CD4-positive, alpha-beta T cell treated with Interferon alpha-2 for 1 hour (primary cell): ENCODE results near the gene CLEC12A.
"Not testable (repeated sequence)": the region's sequence is repeated elsewhere in the genome, so short reads cannot be mapped to it uniquely, and the experiment has no call there.

Experiments
- DNase-seq, 2 donors: peaks; one replicate each; pipeline ENCODE4 v3.0.0-alpha.2; 2020 to 2022

The CLEC12A gene

DNA sequence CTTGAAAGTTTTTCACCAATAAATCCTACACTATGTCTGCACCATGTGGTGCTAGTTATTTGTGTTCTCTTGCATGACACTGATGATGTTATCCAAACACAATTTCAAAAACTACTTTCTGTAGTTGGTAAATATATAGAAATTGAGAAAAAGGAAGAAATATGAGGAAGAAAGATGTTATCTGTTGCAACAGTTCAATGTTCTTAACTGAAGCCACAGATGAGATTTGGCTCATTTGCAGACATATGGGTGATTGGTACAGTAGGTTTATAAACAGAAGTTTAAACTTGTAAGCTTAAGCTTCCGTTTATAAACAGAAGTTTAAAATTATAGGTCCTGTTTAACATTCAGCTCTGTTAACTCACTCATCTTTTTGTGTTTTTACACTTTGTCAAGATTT lies at the start of gene CLEC12A:
CLEC12A (plus strand) TSS at position 229 of the 400 bp plus-strand sequence. CDS start 188 bp downstream, outside the sequence.
- DNase-seq, result no peak

DNA sequence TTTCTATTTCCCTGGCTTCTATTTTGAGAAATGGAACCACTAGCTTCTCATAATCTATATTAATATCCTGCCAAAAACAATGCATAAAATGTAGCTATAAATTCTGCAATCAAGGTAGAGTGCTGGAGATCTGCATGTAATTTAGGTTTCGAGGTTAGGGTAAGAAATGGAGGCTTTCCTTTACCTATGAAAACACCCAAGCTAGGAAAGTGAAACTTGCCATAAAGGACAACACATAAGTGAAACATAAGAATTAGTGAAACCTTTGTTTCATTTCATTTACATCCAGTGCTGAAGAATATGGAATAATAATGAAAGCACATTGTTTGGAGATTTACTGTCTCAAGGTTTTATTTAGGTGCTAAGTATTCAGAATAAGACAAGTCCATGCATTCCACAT lies 48.8 kb upstream of the CLEC12A start:
- no peak for DNase-seq

- DNase-seq, result peak; percentile 20 to 66
Observed at GRCh38 chr12:9925705-9926393, 45.4 kb upstream of the CLEC12A start.

- DNase-seq, result no peak
Observed at GRCh38 chr12:9926876-9927275, 44.3 kb upstream of the CLEC12A start.

- no peak for DNase-seq
Observed at GRCh38 chr12:9928607-9929006, 42.6 kb upstream of the CLEC12A start.

DNA sequence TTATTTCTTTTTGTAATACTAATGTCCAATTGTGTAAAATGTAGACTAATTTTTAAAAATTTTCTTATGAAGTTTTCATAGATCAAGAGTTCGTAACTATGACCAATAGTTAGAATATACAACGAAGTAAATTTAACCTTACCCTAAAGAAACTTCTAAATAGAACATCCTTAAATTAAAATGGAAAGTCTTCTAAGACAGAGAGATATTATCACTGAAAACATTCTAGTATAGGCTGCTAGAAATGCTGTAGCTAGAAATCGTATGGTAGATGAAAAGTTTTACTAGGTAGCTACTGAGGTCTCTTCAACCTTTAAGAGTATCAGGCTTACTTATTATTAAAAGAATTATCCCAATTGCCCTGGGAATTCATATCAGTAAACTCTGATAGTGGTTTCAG lies 40.0 kb upstream of the CLEC12A start:
- DNase-seq, result no peak

- no peak for DNase-seq
Observed at GRCh38 chr12:9932270-9932669, 38.9 kb upstream of the CLEC12A start, which contains the start of gene CLEC2A. CLEC2A (minus strand) TSS chr12:9932370; CDS start chr12:9932329, 41 bp downstream.

- DNase-seq, result no peak
Observed at GRCh38 chr12:9933958-9934357, 37.3 kb upstream of the CLEC12A start.

DNA sequence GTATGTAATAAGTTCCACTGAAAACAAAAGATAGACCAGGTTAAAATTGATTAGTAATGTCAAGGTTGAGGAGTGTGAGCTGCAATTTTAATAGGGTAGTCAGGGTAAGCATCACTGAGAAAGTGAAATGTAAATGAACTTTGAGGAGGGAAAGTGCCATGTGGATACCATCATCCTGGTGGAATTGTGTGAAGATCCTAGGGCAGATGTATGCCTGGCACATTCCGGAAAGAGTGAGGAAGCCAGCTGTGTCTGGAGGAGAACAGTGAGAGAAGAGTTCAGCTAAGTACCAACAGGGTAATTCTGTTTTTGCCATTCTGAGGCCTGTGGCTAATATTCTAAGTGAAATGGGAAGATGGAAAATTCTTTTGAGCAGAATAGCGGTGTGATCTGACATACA lies 36.2 kb upstream of the CLEC12A start:
- DNase-seq, result no peak

GRCh38 chr12:9936591-9936990 lies 34.6 kb upstream of the CLEC12A start:
- no peak for DNase-seq

GRCh38 chr12:9940375-9940774 lies 30.8 kb upstream of the CLEC12A start:
- DNase-seq, result peak in 1 of 2 donors; percentile 42

GRCh38 chr12:9941838-9942237 lies 29.4 kb upstream of the CLEC12A start:
- DNase-seq, result no peak

- peak; percentile 21 to 71 for DNase-seq
Observed at GRCh38 chr12:9943240-9943639, 28.0 kb upstream of the CLEC12A start.

- no peak for DNase-seq
Observed at GRCh38 chr12:9944391-9944790, 26.8 kb upstream of the CLEC12A start.

GRCh38 chr12:9947674-9948073 lies 23.5 kb upstream of the CLEC12A start:
- peak in 1 of 2 donors; percentile 8 for DNase-seq

GRCh38 chr12:9948606-9949296 lies 22.5 kb upstream of the CLEC12A start:
- peak; percentile 16 to 45 for DNase-seq

DNA sequence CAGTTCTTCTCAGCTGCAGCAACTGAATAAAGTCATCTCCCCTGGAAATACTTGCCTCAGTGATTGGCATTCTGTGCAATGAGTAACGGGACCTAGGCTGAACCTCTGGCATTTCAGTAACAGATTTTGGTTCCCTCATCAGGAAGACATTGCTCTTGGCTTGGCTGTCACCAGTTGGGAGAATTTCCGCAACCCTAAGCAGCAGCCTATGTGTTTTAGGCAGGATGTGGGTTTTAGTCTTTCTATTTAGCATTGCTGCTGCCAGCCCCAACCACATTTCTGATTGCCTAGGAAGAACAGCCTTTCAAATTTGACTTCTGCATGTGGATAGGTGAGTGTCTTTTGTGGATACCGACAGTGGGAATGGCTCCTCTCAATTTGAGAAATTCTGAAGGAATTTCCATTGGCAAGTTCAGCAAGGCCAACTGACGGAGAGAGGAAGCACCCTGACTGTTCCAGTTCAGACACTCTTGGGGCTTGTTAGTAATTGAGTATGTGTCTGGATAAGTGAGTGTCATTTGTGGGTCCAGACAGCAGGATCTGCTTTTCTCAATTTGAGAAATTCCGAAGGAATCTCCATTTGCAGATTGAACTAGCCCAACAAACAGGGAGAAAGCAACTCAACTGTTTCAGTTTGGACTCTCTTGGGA lies 20.1 kb upstream of the CLEC12A start:
- peak; percentile 33 to 59 for DNase-seq

DNA sequence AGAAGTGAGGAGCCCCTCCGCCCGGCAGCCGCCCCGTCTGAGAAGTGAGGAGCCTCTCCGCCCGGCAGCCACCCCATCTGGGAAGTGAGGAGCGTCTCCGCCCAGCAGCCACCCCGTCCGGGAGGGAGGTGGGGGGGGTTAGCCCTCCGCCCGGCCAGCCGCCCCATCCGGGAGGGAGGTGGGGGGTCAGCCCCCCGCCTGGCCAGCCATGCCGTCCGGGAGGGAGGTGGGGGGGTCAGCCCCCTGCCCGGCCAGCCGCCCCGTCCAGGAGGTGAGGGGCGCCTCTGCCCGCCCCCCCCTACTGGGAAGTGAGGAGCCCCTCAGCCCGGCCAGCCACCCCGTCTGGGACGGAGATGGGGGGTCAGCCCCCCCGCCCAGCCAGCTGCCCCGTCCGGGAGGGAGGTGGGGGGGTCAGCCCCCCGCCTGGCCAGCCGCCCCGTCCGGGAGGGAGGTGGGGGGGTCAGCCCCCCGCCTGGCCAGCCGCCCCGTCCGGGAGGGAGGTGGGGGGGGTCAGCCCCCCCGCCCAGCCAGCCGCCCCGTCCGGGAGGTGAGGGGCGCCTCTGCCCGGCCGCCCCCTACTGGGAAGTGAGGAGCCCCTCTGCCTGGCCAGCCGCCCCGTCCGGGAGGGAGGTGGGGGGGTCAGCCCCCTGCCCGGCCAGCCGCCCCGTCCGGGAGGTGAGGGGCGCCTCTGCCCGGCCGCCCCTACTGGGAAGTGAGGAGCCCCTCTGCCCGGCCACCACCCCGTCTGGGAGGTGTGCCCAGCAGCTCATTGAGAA lies 18.1 kb upstream of the CLEC12A start:
- not testable (repeated sequence) for DNase-seq

DNA sequence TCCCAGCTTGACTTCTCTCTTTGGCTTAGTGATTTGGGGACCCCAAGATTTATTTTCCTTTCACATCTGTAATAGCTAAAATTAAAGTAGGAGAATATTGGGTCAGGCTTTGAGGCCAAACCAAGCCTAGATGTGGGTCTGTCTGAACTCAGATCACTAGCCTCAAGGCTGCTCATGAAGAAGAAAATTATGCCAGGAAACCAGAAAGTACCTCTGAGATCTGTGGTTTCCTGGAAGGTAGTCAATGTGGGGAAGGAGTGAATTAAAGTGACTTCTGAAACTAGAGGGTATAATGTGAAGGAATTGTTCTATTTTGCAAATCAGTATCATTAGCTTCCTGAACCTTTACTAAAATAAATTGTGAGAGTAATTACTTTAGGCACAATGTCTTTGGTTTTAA lies 13.4 kb upstream of the CLEC12A start:
- peak; percentile 17 to 69 for DNase-seq

- no peak for DNase-seq
Observed at GRCh38 chr12:9960590-9960989, 10.6 kb upstream of the CLEC12A start.

DNA sequence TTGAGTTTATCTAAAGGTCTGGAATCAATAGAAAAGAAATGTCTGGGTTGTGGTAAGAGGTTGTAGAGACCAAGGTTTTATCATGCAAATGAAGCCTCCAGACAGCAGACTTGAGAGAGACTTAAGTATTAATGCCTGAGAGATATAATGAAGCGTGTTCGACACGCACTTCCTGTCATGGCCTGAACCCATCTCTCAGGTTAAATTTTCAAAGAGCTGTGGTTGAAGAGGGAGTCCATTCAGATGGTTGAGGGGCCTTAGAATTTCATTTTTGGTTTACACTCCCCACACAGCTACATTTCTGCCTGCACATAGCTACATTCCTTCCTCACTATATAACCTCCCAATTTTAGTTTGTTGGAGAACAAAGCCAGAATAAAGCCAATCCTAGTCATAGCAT lies 10.1 kb upstream of the CLEC12A start:
- no peak for DNase-seq

- DNase-seq, result no peak
Observed at GRCh38 chr12:9961901-9962300, 9.3 kb upstream of the CLEC12A start.

DNA sequence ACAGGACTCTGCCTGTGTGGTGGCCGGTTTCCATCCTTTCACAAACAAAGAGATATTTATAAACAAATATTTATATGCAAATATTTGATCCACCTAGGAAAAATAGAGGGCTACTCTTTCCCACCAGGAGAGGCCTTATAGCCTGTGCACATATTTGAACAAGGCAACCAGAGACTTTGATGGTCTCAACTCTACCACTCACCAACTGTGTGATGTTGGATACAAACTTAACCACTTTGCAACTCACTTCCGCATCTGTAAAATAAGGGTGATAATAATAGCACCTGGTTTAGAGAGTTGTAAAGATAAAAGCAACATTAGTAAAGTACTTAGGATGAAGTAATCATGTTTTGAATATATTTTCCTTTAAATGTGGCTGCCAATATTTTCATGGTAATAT lies 1.5 kb upstream of the CLEC12A start:
- DNase-seq, result no peak
